Muscle of back (tissue), 11 donors: ENCODE measurements around the gene ANKH. TPM values are rescaled to one million over a fixed set of nuclear protein-coding genes. Genes with fewer than 3 reads are reported as not detected.
"Not testable (repeated sequence)": the region's sequence is repeated elsewhere in the genome, so short reads cannot be mapped to it uniquely, and the experiment has no call there.

ENCODE experiments used
- DNase-seq, 3 donors: peaks; one replicate each; pipeline versions ENCODE4 v3.0.0 to v3.0.0-alpha.2; 2013
- polyA plus RNA-seq, 10 donors: library from polyadenylated mRNA; unstranded; fragments of 120-200 nt; gene quantifications; one replicate each; pipeline ENCODE4 v1.2.1, GENCODE V29; 2013; ENCODE audit not compliant: insufficient read length in 10 of 10

The ANKH gene
- polyA plus RNA-seq, 10 donors: 12.5 to 25.9 (median 18.3) TPM

- no peak for DNase-seq
Observed at GRCh38 chr5:14890846-14891245, 19.3 kb upstream of the ANKH start.

- no peak for DNase-seq
Observed at GRCh38 chr5:14884062-14884612, 12.6 kb upstream of the ANKH start.

- no peak for DNase-seq
Observed at GRCh38 chr5:14882658-14883580, 11.3 kb upstream of the ANKH start.

- no peak for DNase-seq
Observed at GRCh38 chr5:14881826-14882225, 10.2 kb upstream of the ANKH start.

GRCh38 chr5:14880688-14881087, 9.1 kb upstream of the ANKH start:
- DNase-seq: no peak

- no peak for DNase-seq
Observed at GRCh38 chr5:14879937-14880589, 8.5 kb upstream of the ANKH start.

- no peak for DNase-seq
Observed at GRCh38 chr5:14879393-14879792, 7.8 kb upstream of the ANKH start.

GRCh38 chr5:14878192-14878591, 6.6 kb upstream of the ANKH start:
- DNase-seq: not testable (repeated sequence)

GRCh38 chr5:14876095-14876494, 4.5 kb upstream of the ANKH start:
- DNase-seq: no peak

- DNase-seq: no peak
Observed at GRCh38 chr5:14873790-14874189, 2.2 kb upstream of the ANKH start.

- no peak for DNase-seq
Observed at GRCh38 chr5:14873093-14873492, 1.5 kb upstream of the ANKH start.

- DNase-seq: peak; percentile 33 to 78 (median 59)
Observed at GRCh38 chr5:14872070-14872989, 752 bp upstream of the ANKH start.

- DNase-seq: peak in 1 of 3 donors; percentile 24
Observed at GRCh38 chr5:14870337-14871213, 1.0 kb downstream of the ANKH start.

- DNase-seq: no peak
Observed at GRCh38 chr5:14869668-14870164, 1.9 kb downstream of the ANKH start.

GRCh38 chr5:14869233-14869632, 2.3 kb downstream of the ANKH start:
- no peak for DNase-seq

- no peak for DNase-seq
Observed at GRCh38 chr5:14868771-14869170, 2.8 kb downstream of the ANKH start.

- no peak for DNase-seq
Observed at GRCh38 chr5:14864181-14864812, 7.3 kb downstream of the ANKH start.

GRCh38 chr5:14863105-14863504, 8.5 kb downstream of the ANKH start:
- DNase-seq: no peak

- DNase-seq: no peak
Observed at GRCh38 chr5:14861123-14861765, 10.3 kb downstream of the ANKH start.
